Measurements from ENCODE around the gene ALDOB.

Gene ALDOB

GRCh38 chr9:101383361-101383760, 52.2 kb downstream of the ALDOB start:
- no peak for DNase-seq (ENCODE audit: low spot score)

DNA sequence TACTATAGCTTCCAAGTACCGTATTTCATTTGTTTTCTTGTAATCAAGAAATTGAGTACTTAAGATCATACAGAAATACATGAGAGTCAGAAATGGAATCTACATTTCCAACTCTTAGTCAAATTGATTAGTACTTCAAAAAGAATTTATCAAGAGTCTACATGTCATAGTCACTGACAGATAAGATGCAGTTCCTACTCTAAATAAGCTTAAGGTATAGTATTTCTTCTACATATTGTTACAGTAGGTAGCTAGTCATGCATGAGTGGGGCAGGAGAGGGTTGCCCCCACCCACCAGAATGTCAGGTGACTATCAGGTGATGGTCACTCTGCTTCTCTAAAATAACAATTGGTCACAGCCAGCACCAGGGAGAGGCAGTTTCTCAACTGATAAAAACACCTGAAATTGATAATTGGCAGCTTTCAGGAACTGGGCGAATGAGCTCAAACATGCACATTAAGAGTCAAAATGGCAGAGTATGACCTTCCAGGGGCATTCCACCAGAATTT, 53.7 kb downstream of the ALDOB start:
- no peak for DNase-seq (ENCODE audit: low spot score)

DNA sequence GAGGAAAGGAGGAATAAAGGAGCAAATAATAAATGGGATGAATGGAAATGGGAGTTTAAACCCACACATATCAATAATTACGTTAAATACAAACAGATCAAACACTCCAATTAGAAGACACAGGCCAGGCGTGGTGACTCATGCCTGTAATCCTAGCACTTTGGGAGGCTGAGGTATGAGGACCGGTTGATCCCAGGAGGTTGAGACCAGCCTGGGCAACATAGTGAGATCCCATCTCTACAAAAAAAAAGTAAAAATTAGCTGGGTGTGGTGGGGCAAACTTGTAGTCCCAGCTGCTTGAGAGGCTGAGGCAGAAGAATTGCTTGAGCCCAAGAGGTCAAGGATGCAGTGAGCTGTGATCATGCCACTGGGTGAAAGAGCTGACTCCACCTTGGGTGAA, 54.5 kb downstream of the ALDOB start:
- DNase-seq (ENCODE audit: low spot score): no peak

DNA sequence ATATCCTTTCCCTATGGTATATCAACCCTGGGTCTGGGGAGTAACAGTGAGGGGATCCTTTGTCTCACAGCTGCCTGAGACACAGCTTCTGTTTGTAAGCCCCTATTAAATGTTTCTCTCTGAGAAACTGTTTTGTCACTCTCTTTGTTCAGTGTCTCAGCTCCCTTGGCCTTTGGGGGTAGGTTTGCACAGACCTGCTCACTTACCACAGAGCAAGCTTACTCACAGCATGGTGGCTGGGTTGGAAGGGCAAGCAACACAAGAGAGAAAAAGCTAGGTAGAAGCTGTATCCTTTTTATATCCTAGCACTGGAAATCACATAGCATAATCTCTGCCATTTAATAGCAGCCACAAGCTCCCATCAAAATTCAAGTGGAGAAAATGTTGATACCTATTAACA, 55.3 kb downstream of the ALDOB start:
- no peak for DNase-seq (ENCODE audit: low spot score)

GRCh38 chr9:101376111-101376848, 59.3 kb downstream of the ALDOB start:
- DNase-seq (ENCODE audit: low spot score): no peak

- no peak for DNase-seq (ENCODE audit: low spot score)
Observed at GRCh38 chr9:101375546-101375945, 60.0 kb downstream of the ALDOB start.

GRCh38 chr9:101372327-101373118, 63.1 kb downstream of the ALDOB start:
- no peak for DNase-seq (ENCODE audit: low spot score)

DNA sequence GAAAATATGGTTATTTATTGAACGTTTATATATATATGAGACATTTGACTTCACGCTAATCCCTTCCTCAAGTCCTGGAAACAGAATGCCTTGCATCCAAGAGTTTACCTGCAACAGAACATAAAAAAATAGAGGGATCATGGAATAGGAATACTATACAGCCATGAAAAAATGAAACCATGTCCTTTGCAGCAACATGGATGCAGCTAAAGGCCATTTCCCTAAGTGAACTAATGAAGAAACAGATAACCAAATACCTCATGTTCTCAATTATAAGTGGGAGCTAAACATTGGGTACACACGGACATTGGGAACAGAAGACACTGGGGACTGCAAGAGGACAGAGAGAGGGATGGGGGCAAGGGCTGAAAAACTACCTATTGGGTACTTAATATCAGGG, 63.8 kb downstream of the ALDOB start:
- no peak for DNase-seq (ENCODE audit: low spot score)

Measured in HuH-7 (cell line).